K562 (cell line): ENCODE data around the gene HEATR1. TPM values are rescaled to one million over a fixed set of nuclear protein-coding genes. Genes with fewer than 3 reads are reported as not detected.

ENCODE experiments used
- CBX5 ChIP-seq: IDR thresholded peaks from 2 replicates; pipeline ENCODE4 v1.6.1; 2014; ENCODE audit warnings: low read depth, borderline replicate concordance
- CLOCK ChIP-seq: fragments of 250-450 bp; sonication (Bioruptor Pico); IDR thresholded peaks from 2 replicates; pipeline ENCODE4 v1.4.0; 2020; ENCODE audit warnings: mild to moderate bottlenecking, moderate library complexity, borderline replicate concordance
- CTBP1 ChIP-seq: fragments of 450-650 bp; IDR thresholded peaks from 2 replicates; pipeline ENCODE4 v1.6.1; 2016; ENCODE audit warnings: borderline replicate concordance
- CTCF ChIP-seq, 3 experiments: IDR thresholded peaks in 2 of 3; conservative IDR thresholded peaks in 1 of 3; 2 replicates each; pipeline ENCODE4 v1.5.1; 2011 to 2012; ENCODE audit warnings: low read length in 3 of 3, mild to moderate bottlenecking in 3 of 3, control low read depth in 2 of 3, improper control_type of control experiment in 1 of 3, inconsistent platforms in 1 of 3, low read depth in 1 of 3, mixed read lengths in 1 of 3, moderate library complexity in 1 of 3; ENCODE audit not compliant: insufficient read depth in 2 of 3
- ELK1 ChIP-seq: sonication (generic); formaldehyde crosslinking; IDR thresholded peaks from 2 replicates; pipeline ENCODE4 v1.8.1; 2022; ENCODE audit warnings: missing genetic modification reagents
- EP400 ChIP-seq: fragments of 450-650 bp; IDR thresholded peaks from 2 replicates; pipeline ENCODE4 v1.6.1; 2017; ENCODE audit warnings: antibody characterized with exemption, mild to moderate bottlenecking, moderate library complexity
- GATAD2A ChIP-seq: fragments of 450-650 bp; IDR thresholded peaks from 2 replicates; pipeline ENCODE4 v1.6.1; 2017
- HCFC1 ChIP-seq: IDR thresholded peaks from 2 replicates; pipeline ENCODE4 v1.6.1; 2012; ENCODE audit warnings: low read depth, low read length, improper control_type of control experiment
- HNRNPL ChIP-seq: fragments of 200-400 bp; formaldehyde crosslinking; IDR thresholded peaks from 2 replicates; pipeline ENCODE4 v1.6.1; 2017; ENCODE audit warnings: low read depth, mild to moderate bottlenecking, low read length
- NFE2L1 ChIP-seq: fragments of 450-650 bp; IDR thresholded peaks from 2 replicates; pipeline ENCODE4 v1.6.1; 2016; ENCODE audit warnings: missing genetic modification characterization, low read depth, mild to moderate bottlenecking, missing compliant biosample characterization, moderate library complexity, borderline replicate concordance
- PCBP2 ChIP-seq: fragments of 200-400 bp; formaldehyde crosslinking; IDR thresholded peaks from 2 replicates; pipeline ENCODE4 v1.6.1; 2018; ENCODE audit warnings: low read length, low read depth, mild to moderate bottlenecking, moderate library complexity; ENCODE audit not compliant: poor library complexity, severe bottlenecking
- POLR3G ChIP-seq: IDR thresholded peaks from 2 replicates; pipeline ENCODE4 v1.6.1; 2011; ENCODE audit not compliant: insufficient read length, insufficient replicate concordance; ENCODE audit errors: extremely low read depth
- RBM14 ChIP-seq: fragments of 200-400 bp; formaldehyde crosslinking; IDR thresholded peaks from 2 replicates; pipeline ENCODE4 v1.6.1; 2018; ENCODE audit warnings: low read depth, mild to moderate bottlenecking, low read length, moderate library complexity, borderline replicate concordance; ENCODE audit not compliant: insufficient read depth
- RNF2 ChIP-seq: sonication (generic); IDR thresholded peaks from 2 replicates; pipeline ENCODE4 v1.6.1; 2016
- SNRNP70 ChIP-seq: fragments of 200-400 bp; formaldehyde crosslinking; optimal IDR thresholded peaks from 2 replicates; pipeline ENCODE3; 2017; ENCODE audit warnings: low read depth, low read length
- ZBTB11 ChIP-seq, 3 experiments: fragments of 200-800 bp in 1 of 3; fragments of 250-450 bp in 1 of 3; fragments of 450-650 bp in 1 of 3; sonication (Bioruptor Pico) in 1 of 3; sonication (Bioruptor generic) in 1 of 3; formaldehyde crosslinking in 1 of 3; IDR thresholded peaks; 2 replicates each; pipeline versions ENCODE4 v1.6.1 to v1.8.0; 2016 to 2022; ENCODE audit warnings: mild to moderate bottlenecking in 2 of 3, missing genetic modification characterization in 2 of 3, missing compliant biosample characterization in 1 of 3, moderate library complexity in 1 of 3
- ZBTB43 ChIP-seq: sonication (generic); formaldehyde crosslinking; IDR thresholded peaks from 2 replicates; pipeline ENCODE4 v1.8.0; 2023; ENCODE audit warnings: mild to moderate bottlenecking, missing genetic modification reagents
- ZNF146 ChIP-seq: IDR thresholded peaks from one replicate; pipeline ENCODE4 v1.6.1; 2018; ENCODE audit warnings: missing compliant biosample characterization; ENCODE audit not compliant: unreplicated experiment
- polyA plus RNA-seq, 8 experiments: library from polyadenylated mRNA; depleted of rRNA in 4 of 8; stranded (reverse) in 5 of 8; unstranded in 3 of 8; fragments of >200 nt; fragmentation: Nextera tagmentation in 2 of 8; fragmentation: Illumina TruSeq in 1 of 8; extraction: Ambion mirVana in 2 of 8; extraction: Trizol in 1 of 8; gene quantifications; 2 replicates each; pipeline versions ENCODE4 v1.2.1 to v1.2.3, GENCODE V29; 2011 to 2014; ENCODE audit warnings: inconsistent platforms in 1 of 8, missing spikeins in 1 of 8
- total RNA-seq, 7 experiments: library from RNA; depleted of rRNA in 6 of 7; stranded (reverse); fragments of >200 nt in 6 of 7; fragmentation: Illumina TruSeq in 2 of 7; extraction: Trizol in 2 of 7; gene quantifications; 2 replicates each; pipeline versions ENCODE4 v1.2.1 to v1.2.3, GENCODE V29; 2011 to 2021; ENCODE audit warnings: low replicate concordance in 1 of 7

HEATR1 gene
- total and polyA plus RNA-seq, 9 of the 15 experiments (the other 6 are each of a cell fraction or from before 2014, with no cell fraction given): 28.3 to 108 (median 50.9) TPM

GRCh38 chr1:236532850-236533249 lies 71.5 kb downstream of the HEATR1 start (continued):
- TF ChIP-seq CLOCK (CRISPR knock-in tag): no peak
- no peak for TF ChIP-seq ZBTB11 (CRISPR knock-in tag; IDR thresholded peaks at IDR 0.05)
- TF ChIP-seq ZBTB43 (CRISPR knock-in tag): no peak
- peak; percentile 36; the same call in 1 of the 2 replicates for TF ChIP-seq RNF2
- TF ChIP-seq CTBP1: peak; percentile 84
- TF ChIP-seq PCBP2: no peak
- 0 out of 2 replicates have a peak, but pooled peaks have one; percentile 73 for TF ChIP-seq GATAD2A
- no peak for TF ChIP-seq HNRNPL
- no peak for TF ChIP-seq POLR3G
- no peak for TF ChIP-seq NFE2L1 (tag)
- no peak for TF ChIP-seq HCFC1
- no peak for TF ChIP-seq EP400
- no peak for TF ChIP-seq CBX5
- TF ChIP-seq CTCF (IDR thresholded peaks at IDR 0.05 in 2 of 3, conservative IDR thresholded peaks at IDR 0.05 in 1 of 3; ENCODE audit: insufficient read depth in 2 of 3, low read depth in 1 of 3, low read length in 3 of 3): no peak
- TF ChIP-seq ZNF146 (CRISPR knock-in tag): no peak
- no peak for TF ChIP-seq RBM14
- TF ChIP-seq ELK1 (CRISPR knock-in tag): no peak
- TF ChIP-seq SNRNP70: no peak
